A549 (cell line): ENCODE results near the gene NR1H4.

Experiments
- BHLHE40 ChIP-seq: IDR thresholded peaks from 2 replicates; pipeline ENCODE4 v1.6.1; 2012; ENCODE audit warnings: low read depth, low read length, inconsistent platforms
- EP300 ChIP-seq, 2 experiments: fragments of >200 bp; sonication (Bioruptor Twin); formaldehyde crosslinking; IDR thresholded peaks; 2 replicates in 1 of 2; 3 replicates in 1 of 2; pipeline ENCODE4 v1.6.1; 2016 to 2017
- ESRRA ChIP-seq: fragments of 150-350 bp; IDR thresholded peaks from 2 replicates; pipeline ENCODE4 v1.6.1; 2014; ENCODE audit warnings: mild to moderate bottlenecking, low read length, borderline replicate concordance
- POLR2A ChIP-seq: IDR thresholded peaks from 2 replicates; pipeline ENCODE4 v1.6.1; 2012; ENCODE audit warnings: mild to moderate bottlenecking, low read length
- RNF2 ChIP-seq: fragments of 200-600 bp; sonication (generic); IDR thresholded peaks from 2 replicates; pipeline ENCODE4 v1.6.1; 2016; ENCODE audit warnings: low read depth, mild to moderate bottlenecking, antibody characterized with exemption, moderate library complexity, borderline replicate concordance
- TF ChIP-seq, protein P1 (sequence below): fragments of 150-350 bp; IDR thresholded peaks from 2 replicates; pipeline ENCODE4 v1.6.1; 2014; ENCODE audit warnings: low read depth, mild to moderate bottlenecking, low read length
- TF ChIP-seq, protein P2 (sequence below): fragments of >200 bp; sonication (Bioruptor Twin); formaldehyde crosslinking; IDR thresholded peaks from 3 replicates; pipeline ENCODE4 v1.5.1; 2016
- TF ChIP-seq, protein P3 (sequence below): fragments of >200 bp; sonication (Bioruptor Twin); formaldehyde crosslinking; IDR thresholded peaks from 3 replicates; pipeline ENCODE4 v1.6.1; 2016
- TF ChIP-seq, protein P4 (sequence below): IDR thresholded peaks from 2 replicates; pipeline ENCODE4 v1.6.1; 2012; ENCODE audit warnings: low read depth, borderline replicate concordance
- TF ChIP-seq, protein P5 (sequence below): fragments of 200-600 bp; sonication (generic); IDR thresholded peaks from 2 replicates; pipeline ENCODE4 v1.6.1; 2016; ENCODE audit warnings: antibody characterized with exemption, mild to moderate bottlenecking, moderate library complexity

DNA sequence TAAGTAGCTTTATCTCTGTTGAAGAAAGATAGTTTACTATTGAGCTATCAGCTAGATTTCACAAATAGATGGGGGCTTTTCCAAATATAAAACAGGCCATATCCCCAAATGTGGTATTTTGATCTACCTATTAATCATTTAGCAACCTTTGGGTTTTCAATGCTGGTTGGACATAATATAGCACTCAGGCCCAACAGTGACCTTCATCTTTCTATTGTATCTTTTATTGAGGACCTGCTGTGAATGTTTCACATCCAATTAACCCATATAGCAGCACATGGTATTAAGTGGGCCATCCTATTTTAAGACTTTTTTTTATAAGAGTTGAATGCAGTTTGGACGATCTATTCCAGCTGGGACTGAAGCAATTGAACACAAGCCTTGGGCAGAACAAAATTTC, 10.0 kb upstream of the NR1H4 start:
- TF ChIP-seq, protein P1, sequence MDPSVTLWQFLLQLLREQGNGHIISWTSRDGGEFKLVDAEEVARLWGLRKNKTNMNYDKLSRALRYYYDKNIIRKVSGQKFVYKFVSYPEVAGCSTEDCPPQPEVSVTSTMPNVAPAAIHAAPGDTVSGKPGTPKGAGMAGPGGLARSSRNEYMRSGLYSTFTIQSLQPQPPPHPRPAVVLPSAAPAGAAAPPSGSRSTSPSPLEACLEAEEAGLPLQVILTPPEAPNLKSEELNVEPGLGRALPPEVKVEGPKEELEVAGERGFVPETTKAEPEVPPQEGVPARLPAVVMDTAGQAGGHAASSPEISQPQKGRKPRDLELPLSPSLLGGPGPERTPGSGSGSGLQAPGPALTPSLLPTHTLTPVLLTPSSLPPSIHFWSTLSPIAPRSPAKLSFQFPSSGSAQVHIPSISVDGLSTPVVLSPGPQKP: no peak
- TF ChIP-seq, protein P2, sequence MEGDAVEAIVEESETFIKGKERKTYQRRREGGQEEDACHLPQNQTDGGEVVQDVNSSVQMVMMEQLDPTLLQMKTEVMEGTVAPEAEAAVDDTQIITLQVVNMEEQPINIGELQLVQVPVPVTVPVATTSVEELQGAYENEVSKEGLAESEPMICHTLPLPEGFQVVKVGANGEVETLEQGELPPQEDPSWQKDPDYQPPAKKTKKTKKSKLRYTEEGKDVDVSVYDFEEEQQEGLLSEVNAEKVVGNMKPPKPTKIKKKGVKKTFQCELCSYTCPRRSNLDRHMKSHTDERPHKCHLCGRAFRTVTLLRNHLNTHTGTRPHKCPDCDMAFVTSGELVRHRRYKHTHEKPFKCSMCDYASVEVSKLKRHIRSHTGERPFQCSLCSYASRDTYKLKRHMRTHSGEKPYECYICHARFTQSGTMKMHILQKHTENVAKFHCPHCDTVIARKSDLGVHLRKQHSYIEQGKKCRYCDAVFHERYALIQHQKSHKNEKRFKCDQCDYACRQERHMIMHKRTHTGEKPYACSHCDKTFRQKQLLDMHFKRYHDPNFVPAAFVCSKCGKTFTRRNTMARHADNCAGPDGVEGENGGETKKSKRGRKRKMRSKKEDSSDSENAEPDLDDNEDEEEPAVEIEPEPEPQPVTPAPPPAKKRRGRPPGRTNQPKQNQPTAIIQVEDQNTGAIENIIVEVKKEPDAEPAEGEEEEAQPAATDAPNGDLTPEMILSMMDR: no peak
- TF ChIP-seq ESRRA: no peak
- TF ChIP-seq BHLHE40: no peak
- TF ChIP-seq, protein P3, sequence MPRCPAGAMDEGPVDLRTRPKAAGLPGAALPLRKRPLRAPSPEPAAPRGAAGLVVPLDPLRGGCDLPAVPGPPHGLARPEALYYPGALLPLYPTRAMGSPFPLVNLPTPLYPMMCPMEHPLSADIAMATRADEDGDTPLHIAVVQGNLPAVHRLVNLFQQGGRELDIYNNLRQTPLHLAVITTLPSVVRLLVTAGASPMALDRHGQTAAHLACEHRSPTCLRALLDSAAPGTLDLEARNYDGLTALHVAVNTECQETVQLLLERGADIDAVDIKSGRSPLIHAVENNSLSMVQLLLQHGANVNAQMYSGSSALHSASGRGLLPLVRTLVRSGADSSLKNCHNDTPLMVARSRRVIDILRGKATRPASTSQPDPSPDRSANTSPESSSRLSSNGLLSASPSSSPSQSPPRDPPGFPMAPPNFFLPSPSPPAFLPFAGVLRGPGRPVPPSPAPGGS: no peak
- TF ChIP-seq, protein P4, sequence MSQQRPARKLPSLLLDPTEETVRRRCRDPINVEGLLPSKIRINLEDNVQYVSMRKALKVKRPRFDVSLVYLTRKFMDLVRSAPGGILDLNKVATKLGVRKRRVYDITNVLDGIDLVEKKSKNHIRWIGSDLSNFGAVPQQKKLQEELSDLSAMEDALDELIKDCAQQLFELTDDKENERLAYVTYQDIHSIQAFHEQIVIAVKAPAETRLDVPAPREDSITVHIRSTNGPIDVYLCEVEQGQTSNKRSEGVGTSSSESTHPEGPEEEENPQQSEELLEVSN: no peak
- TF ChIP-seq, protein P5, sequence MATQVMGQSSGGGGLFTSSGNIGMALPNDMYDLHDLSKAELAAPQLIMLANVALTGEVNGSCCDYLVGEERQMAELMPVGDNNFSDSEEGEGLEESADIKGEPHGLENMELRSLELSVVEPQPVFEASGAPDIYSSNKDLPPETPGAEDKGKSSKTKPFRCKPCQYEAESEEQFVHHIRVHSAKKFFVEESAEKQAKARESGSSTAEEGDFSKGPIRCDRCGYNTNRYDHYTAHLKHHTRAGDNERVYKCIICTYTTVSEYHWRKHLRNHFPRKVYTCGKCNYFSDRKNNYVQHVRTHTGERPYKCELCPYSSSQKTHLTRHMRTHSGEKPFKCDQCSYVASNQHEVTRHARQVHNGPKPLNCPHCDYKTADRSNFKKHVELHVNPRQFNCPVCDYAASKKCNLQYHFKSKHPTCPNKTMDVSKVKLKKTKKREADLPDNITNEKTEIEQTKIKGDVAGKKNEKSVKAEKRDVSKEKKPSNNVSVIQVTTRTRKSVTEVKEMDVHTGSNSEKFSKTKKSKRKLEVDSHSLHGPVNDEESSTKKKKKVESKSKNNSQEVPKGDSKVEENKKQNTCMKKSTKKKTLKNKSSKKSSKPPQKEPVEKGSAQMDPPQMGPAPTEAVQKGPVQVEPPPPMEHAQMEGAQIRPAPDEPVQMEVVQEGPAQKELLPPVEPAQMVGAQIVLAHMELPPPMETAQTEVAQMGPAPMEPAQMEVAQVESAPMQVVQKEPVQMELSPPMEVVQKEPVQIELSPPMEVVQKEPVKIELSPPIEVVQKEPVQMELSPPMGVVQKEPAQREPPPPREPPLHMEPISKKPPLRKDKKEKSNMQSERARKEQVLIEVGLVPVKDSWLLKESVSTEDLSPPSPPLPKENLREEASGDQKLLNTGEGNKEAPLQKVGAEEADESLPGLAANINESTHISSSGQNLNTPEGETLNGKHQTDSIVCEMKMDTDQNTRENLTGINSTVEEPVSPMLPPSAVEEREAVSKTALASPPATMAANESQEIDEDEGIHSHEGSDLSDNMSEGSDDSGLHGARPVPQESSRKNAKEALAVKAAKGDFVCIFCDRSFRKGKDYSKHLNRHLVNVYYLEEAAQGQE: no peak
- no peak for TF ChIP-seq RNF2
- no peak for TF ChIP-seq EP300 (IDR thresholded peaks at IDR 0.05)
- no peak for TF ChIP-seq POLR2A
